ENCODE measurements around the gene DAZL. TPM values are rescaled to one million over a fixed set of nuclear protein-coding genes. Genes with fewer than 3 reads are reported as not detected.

The DAZL gene
- total and polyA plus RNA-seq, 10 of the 15 experiments (the other 5 are each of a cell fraction or from before 2014, with no cell fraction given): 0.04 to 0.48 (median 0.13) TPM; not detected in 1

DNA sequence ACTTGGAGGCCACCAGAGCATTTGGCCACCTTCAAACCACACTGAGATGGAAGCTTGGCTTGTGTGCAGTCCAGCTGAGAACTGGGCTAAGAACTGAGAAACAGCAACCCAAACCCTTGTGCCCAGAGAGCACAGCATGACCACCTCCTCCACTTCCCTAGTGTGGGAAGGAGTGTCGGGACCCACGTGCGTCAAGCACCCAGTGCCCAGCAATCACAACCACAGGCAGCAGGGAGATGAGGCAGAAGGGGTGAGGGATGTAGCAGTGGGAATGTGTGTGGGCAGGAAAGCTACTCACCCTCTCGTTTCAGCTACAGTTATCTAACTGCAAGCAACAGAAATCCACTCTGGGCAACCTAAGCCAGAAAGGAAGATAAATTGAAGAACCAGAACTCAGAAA is 66.7 kb downstream of the DAZL start:
- ATAC-seq (no peak), FAIRE-seq (no peak), DNase-seq (ENCODE audit: low read depth, low spot score) (no peak)
- Histone ChIP-seq H3K9me3 (replicated peaks; ENCODE audit: control insufficient read depth, insufficient read depth, low read length) (no peaks in the 10 kb centered on the region), H3K4me2 (ENCODE audit: control insufficient read depth, insufficient read depth) (no peak overlapping the region), H3K9ac (ENCODE audit: control insufficient read depth, insufficient read depth, low read length) (no peak overlapping the region), H2AFZ (ENCODE audit: control insufficient read depth, low read depth, low read length) (no peak overlapping the region), H3K4me1 (ENCODE audit: control insufficient read depth, insufficient read depth, low read length) (no peaks in the 10 kb centered on the region), H3K4me3 (no peak overlapping the region), H3K27ac (ENCODE audit: control insufficient read depth, insufficient read depth) (no peak overlapping the region), H3K79me2 (ENCODE audit: control insufficient read depth, insufficient read depth, low read length) (no peaks in the 10 kb centered on the region), H3K36me3 (ENCODE audit: control insufficient read depth in 2 of 2, insufficient read depth in 2 of 2, low read length in 1 of 2) (no peaks in the 10 kb centered on the region), H4K20me1 (ENCODE audit: control insufficient read depth, insufficient read depth) (no peaks in the 10 kb centered on the region), H3K27me3 (replicated peaks in 1 of 2; ENCODE audit: control insufficient read depth in 2 of 2, insufficient read depth in 2 of 2, low read length in 1 of 2) (no peaks in the 10 kb centered on the region)
- RAD21 ChIA-PET (ENCODE audit: unreplicated experiment): interaction anchor here (0.6 to 3.3 kb wide), 3 partner anchors 11 to 22 kb away, joined by 3 to 8 read pairs (median 4); no protein-coding TSS in a partner anchor
- BruUV-seq (replicated peaks): no TSS peak
- SMC1A ChIA-PET (ENCODE audit: uncharacterized antibody, unreplicated experiment): interaction anchor here (0.6 to 3.2 kb wide), 6 partner anchors 9 to 30 kb away, joined by 3 to 10 read pairs (median 4); no protein-coding TSS in a partner anchor
- POLR2A ChIA-PET: interaction anchor here (1.0 kb wide), 1 partner anchor 14 kb away, joined by 9 read pairs; no protein-coding TSS in a partner anchor
- in situ Hi-C loops (cut with MboI) (no loop called here), intact Hi-C loops (cut with micrococcal nuclease; ENCODE audit: unreplicated experiment) (no loop called here)
- 40% methylated on average over 4 of the region's 4 CpGs for WGBS (ENCODE audit: insufficient coverage, insufficient replicate concordance, low lambda C conversion rate, missing lambda C conversion rate)
- CTCF ChIA-PET: interaction anchor here (1.0 to 3.0 kb wide), 4 partner anchors 9 to 248 kb away, joined by 3 to 11 read pairs (median 6); no protein-coding TSS in a partner anchor
- TF ChIP-seq MTA2 (IDR thresholded peaks at IDR 0.05; ENCODE audit: low read depth): no peak
- no peak for TF ChIP-seq TCF3 (IDR thresholded peaks at IDR 0.05; ENCODE audit: borderline replicate concordance, insufficient read depth, low read depth, low read length)
- no peak for TF ChIP-seq FOXK2 (IDR thresholded peaks at IDR 0.05)
- TF ChIP-seq MYC (IDR thresholded peaks at IDR 0.05; ENCODE audit: insufficient read depth, insufficient read length, insufficient replicate concordance, low read length, severe bottlenecking): no peak
- TF ChIP-seq, protein P1, sequence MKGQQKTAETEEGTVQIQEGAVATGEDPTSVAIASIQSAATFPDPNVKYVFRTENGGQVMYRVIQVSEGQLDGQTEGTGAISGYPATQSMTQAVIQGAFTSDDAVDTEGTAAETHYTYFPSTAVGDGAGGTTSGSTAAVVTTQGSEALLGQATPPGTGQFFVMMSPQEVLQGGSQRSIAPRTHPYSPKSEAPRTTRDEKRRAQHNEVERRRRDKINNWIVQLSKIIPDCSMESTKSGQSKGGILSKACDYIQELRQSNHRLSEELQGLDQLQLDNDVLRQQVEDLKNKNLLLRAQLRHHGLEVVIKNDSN (IDR thresholded peaks at IDR 0.05; ENCODE audit: borderline replicate concordance, extremely low read length, insufficient read depth, low read depth, low read length): no peak
- no peak for TF ChIP-seq MTA3 (IDR thresholded peaks at IDR 0.05; ENCODE audit: borderline replicate concordance, low read length)
- no peak for TF ChIP-seq EED (IDR thresholded peaks at IDR 0.05; ENCODE audit: low read depth)
- no peak for TF ChIP-seq ETV6 (conservative IDR thresholded peaks at IDR 0.05 in 1 of 2, IDR thresholded peaks at IDR 0.05 in 1 of 2; ENCODE audit: borderline replicate concordance in 1 of 2, low read depth in 1 of 2)
- TF ChIP-seq, protein P2, sequence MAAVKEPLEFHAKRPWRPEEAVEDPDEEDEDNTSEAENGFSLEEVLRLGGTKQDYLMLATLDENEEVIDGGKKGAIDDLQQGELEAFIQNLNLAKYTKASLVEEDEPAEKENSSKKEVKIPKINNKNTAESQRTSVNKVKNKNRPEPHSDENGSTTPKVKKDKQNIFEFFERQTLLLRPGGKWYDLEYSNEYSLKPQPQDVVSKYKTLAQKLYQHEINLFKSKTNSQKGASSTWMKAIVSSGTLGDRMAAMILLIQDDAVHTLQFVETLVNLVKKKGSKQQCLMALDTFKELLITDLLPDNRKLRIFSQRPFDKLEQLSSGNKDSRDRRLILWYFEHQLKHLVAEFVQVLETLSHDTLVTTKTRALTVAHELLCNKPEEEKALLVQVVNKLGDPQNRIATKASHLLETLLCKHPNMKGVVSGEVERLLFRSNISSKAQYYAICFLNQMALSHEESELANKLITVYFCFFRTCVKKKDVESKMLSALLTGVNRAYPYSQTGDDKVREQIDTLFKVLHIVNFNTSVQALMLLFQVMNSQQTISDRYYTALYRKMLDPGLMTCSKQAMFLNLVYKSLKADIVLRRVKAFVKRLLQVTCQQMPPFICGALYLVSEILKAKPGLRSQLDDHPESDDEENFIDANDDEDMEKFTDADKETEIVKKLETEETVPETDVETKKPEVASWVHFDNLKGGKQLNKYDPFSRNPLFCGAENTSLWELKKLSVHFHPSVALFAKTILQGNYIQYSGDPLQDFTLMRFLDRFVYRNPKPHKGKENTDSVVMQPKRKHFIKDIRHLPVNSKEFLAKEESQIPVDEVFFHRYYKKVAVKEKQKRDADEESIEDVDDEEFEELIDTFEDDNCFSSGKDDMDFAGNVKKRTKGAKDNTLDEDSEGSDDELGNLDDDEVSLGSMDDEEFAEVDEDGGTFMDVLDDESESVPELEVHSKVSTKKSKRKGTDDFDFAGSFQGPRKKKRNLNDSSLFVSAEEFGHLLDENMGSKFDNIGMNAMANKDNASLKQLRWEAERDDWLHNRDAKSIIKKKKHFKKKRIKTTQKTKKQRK (IDR thresholded peaks at IDR 0.05; ENCODE audit: low read depth, low read length): no peak
- no peak for TF ChIP-seq YY1 (IDR thresholded peaks at IDR 0.05; ENCODE audit: low read depth, low read length)
- TF ChIP-seq SRF (IDR thresholded peaks at IDR 0.05; ENCODE audit: low read depth in 2 of 2, low read length in 2 of 2): no peak
- no peak for TF ChIP-seq WRNIP1 (IDR thresholded peaks at IDR 0.05; ENCODE audit: borderline replicate concordance, low read depth, low read length)
- TF ChIP-seq, protein P3, sequence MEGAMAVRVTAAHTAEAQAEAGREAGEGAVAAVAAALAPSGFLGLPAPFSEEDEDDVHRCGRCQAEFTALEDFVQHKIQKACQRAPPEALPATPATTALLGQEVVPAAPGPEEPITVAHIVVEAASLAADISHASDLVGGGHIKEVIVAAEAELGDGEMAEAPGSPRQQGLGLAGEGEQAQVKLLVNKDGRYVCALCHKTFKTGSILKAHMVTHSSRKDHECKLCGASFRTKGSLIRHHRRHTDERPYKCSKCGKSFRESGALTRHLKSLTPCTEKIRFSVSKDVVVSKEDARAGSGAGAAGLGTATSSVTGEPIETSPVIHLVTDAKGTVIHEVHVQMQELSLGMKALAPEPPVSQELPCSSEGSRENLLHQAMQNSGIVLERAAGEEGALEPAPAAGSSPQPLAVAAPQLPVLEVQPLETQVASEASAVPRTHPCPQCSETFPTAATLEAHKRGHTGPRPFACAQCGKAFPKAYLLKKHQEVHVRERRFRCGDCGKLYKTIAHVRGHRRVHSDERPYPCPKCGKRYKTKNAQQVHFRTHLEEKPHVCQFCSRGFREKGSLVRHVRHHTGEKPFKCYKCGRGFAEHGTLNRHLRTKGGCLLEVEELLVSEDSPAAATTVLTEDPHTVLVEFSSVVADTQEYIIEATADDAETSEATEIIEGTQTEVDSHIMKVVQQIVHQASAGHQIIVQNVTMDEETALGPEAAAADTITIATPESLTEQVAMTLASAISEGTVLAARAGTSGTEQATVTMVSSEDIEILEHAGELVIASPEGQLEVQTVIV (IDR thresholded peaks at IDR 0.05; ENCODE audit: borderline replicate concordance, partially characterized antibody): no peak
- no peak for TF ChIP-seq HDAC6 (IDR thresholded peaks at IDR 0.05; ENCODE audit: unreplicated experiment)
- TF ChIP-seq IKZF1 (conservative IDR thresholded peaks at IDR 0.05): no peak
- TF ChIP-seq RAD51 (IDR thresholded peaks at IDR 0.05): no peak
